HepG2 (cell line): ENCODE results near the gene MEGF11. TPM values are rescaled to one million over a fixed set of nuclear protein-coding genes. Genes with fewer than 3 reads are reported as not detected.

Source experiments
- ATAC-seq: fragments of 200-7000 bp; cut with Tn5 transposase; 3 replicates; pipeline ENCODE4 v1.9.1; 2020; ENCODE audit warnings: mild to moderate bottlenecking, moderate library complexity
- BruUV-seq: library from RNA; stranded (reverse); fragments of 400-500 nt; replicated peaks from 2 replicates; lab custom pipeline; 2021; lab: Mats Ljungman, UMichigan
- CTCF ChIA-PET: fragments of 300-600 bp; formaldehyde crosslinking; extraction: SDS; loops from one replicate; lab custom pipeline; 2021; ENCODE audit warnings: low total read pairs, inconsistent platforms, low intra/inter-chr PET ratio; lab: Yijun Ruan, JAX
- POLR2A ChIA-PET: fragments of 350-600 bp; sonication (Branson Sonifier 250); formaldehyde crosslinking; loops from one replicate; lab custom pipeline; 2020; ENCODE audit warnings: antibody characterized with exemption, inconsistent platforms; lab: Yijun Ruan, JAX
- DNase-seq: peaks from one replicate; pipeline ENCODE4 v3.0.0-alpha.2; 2015; ENCODE audit warnings: low spot score
- FAIRE-seq: peaks from 3 replicates; lab custom pipeline; 2011; peaks lifted over from hg19 to GRCh38; lab: Jason Lieb, UNC
- H2AFZ ChIP-seq: one replicate; pipeline ENCODE4 v1.6.1; 2011; ENCODE audit warnings: low read length, inconsistent platforms
- H3K27ac ChIP-seq: fragments of 300-600 bp; 3 replicates; pipeline ENCODE4 v1.8.0; 2011; ENCODE audit warnings: mixed run types, mild to moderate bottlenecking, mixed read lengths, low read length, inconsistent platforms; ENCODE audit not compliant: insufficient read depth; ENCODE audit errors: extremely low read length
- H3K27me3 ChIP-seq, 2 experiments: fragments of 200-600 bp in 1 of 2; 2 replicates in 1 of 2; 3 replicates in 1 of 2; pipeline versions ENCODE4 v1.6.0 to v1.8.0; 2011; ENCODE audit warnings: low read length in 2 of 2, mild to moderate bottlenecking in 2 of 2, moderate library complexity in 2 of 2, inconsistent platforms in 1 of 2; ENCODE audit not compliant: insufficient read depth in 2 of 2, control insufficient read depth in 1 of 2
- H3K36me3 ChIP-seq, 2 experiments: fragments of 200-600 bp in 1 of 2; replicated peaks in 1 of 2; 2 replicates in 1 of 2; 3 replicates in 1 of 2; pipeline versions ENCODE4 v1.5.1 to v1.8.0; 2011; ENCODE audit warnings: low read length in 2 of 2, inconsistent platforms in 1 of 2; ENCODE audit not compliant: insufficient read depth in 2 of 2, control insufficient read depth in 1 of 2
- H3K4me1 ChIP-seq: 2 replicates; pipeline ENCODE4 v1.5.1; 2012; ENCODE audit warnings: low read length, inconsistent platforms; ENCODE audit not compliant: insufficient read depth
- H3K4me2 ChIP-seq: 2 replicates; pipeline ENCODE4 v1.6.0; 2011; ENCODE audit warnings: low read depth, low read length, inconsistent platforms
- H3K4me3 ChIP-seq, 3 experiments: fragments of 200-600 bp in 1 of 3; sonication (generic), shearing (Covaris generic) in 1 of 3; replicated peaks in 1 of 3; 2 replicates each; pipeline ENCODE4 v1.5.1; 2011 to 2016; ENCODE audit warnings: low read length in 3 of 3, inconsistent platforms in 2 of 3, low read depth in 2 of 3, mild to moderate bottlenecking in 2 of 3, control low read depth in 1 of 3, mixed read lengths in 1 of 3; ENCODE audit not compliant: insufficient read depth in 1 of 3
- H3K79me2 ChIP-seq: one replicate; pipeline ENCODE4 v1.6.1; 2011; ENCODE audit warnings: low read length, inconsistent platforms; ENCODE audit not compliant: insufficient read depth
- H3K9ac ChIP-seq: 2 replicates; pipeline ENCODE4 v1.6.0; 2011; ENCODE audit warnings: mild to moderate bottlenecking, low read depth, low read length, inconsistent platforms; ENCODE audit not compliant: insufficient read depth
- H3K9me3 ChIP-seq: 2 replicates; pipeline ENCODE4 v1.5.1; 2012; ENCODE audit warnings: mild to moderate bottlenecking, low read length
- H4K20me1 ChIP-seq: 2 replicates; pipeline ENCODE4 v1.6.0; 2011; ENCODE audit warnings: inconsistent platforms, mild to moderate bottlenecking, low read length, moderate library complexity; ENCODE audit not compliant: insufficient read depth
- CBFB ChIP-seq: sonication (generic); formaldehyde crosslinking; IDR thresholded peaks from 2 replicates; pipeline ENCODE4 v1.4.0; 2020; ENCODE audit warnings: missing genetic modification reagents
- KDM2A ChIP-seq: sonication (generic); formaldehyde crosslinking; IDR thresholded peaks from 2 replicates; pipeline ENCODE4 v1.4.0; 2020; ENCODE audit warnings: low read depth, missing genetic modification reagents, borderline replicate concordance
- ZNF337 ChIP-seq: sonication (generic); formaldehyde crosslinking; IDR thresholded peaks from 2 replicates; pipeline ENCODE4 v1.5.1; 2020; ENCODE audit warnings: missing genetic modification reagents, low read depth, mild to moderate bottlenecking, borderline replicate concordance
- ZNF652 ChIP-seq: IDR thresholded peaks from 2 replicates; pipeline ENCODE4 v1.6.1; 2016; ENCODE audit warnings: low read depth, borderline replicate concordance
- WGBS: methylation state at CpG from one replicate; pipeline ENCODE4 v1.1.6; 2017; ENCODE audit warnings: low lambda C conversion rate; 5-methylcytosine and 5-hydroxymethylcytosine counted together
- in situ Hi-C: cut with HindIII; loops from 2 replicates; pipeline ENCODE4 v1.10.0; 2017; ENCODE audit warnings: low pct_unique_long_range_greater_than_20kb; ENCODE audit not compliant: extremely low pct_ligation_motif_present
- intact Hi-C: fragments of 100-400 bp; cut with micrococcal nuclease; formaldehyde crosslinking; loops from one replicate; pipeline ENCODE4 v1.10.0; 2022; ENCODE audit not compliant: unreplicated experiment
- polyA plus RNA-seq, 8 experiments: library from polyadenylated mRNA; depleted of rRNA in 3 of 8; stranded (reverse) in 7 of 8; unstranded in 1 of 8; fragments of >200 nt; fragmentation: Illumina TruSeq in 4 of 8; extraction: Trizol in 4 of 8; gene quantifications; 2 replicates each; pipeline versions ENCODE4 v1.2.1 to v1.2.3, GENCODE V29; 2011 to 2016; ENCODE audit warnings: low read depth in 4 of 8, missing spikeins in 1 of 8, mixed read lengths in 1 of 8; ENCODE audit not compliant: insufficient read depth in 1 of 8
- total RNA-seq, 5 experiments: library from RNA; depleted of rRNA; stranded (reverse); fragments of >200 nt; fragmentation: Illumina TruSeq; extraction: Trizol; gene quantifications; 2 replicates each; pipeline ENCODE4 v1.2.3, GENCODE V29; 2016; ENCODE audit warnings: low read depth in 1 of 5
- TF ChIP-seq, protein P1 (sequence below): sonication (generic); formaldehyde crosslinking; IDR thresholded peaks from 2 replicates; pipeline ENCODE4 v1.4.0; 2020; ENCODE audit warnings: low read depth, mild to moderate bottlenecking, missing genetic modification reagents
- TF ChIP-seq, protein P2 (sequence below): sonication (generic); formaldehyde crosslinking; IDR thresholded peaks from 2 replicates; pipeline ENCODE4 v1.5.1; 2020; ENCODE audit warnings: mild to moderate bottlenecking, missing genetic modification reagents, borderline replicate concordance

The MEGF11 gene
- total and polyA plus RNA-seq, 2 of the 13 experiments (the other 11 are each of a cell fraction or from before 2014, with no cell fraction given): not detected

DNA sequence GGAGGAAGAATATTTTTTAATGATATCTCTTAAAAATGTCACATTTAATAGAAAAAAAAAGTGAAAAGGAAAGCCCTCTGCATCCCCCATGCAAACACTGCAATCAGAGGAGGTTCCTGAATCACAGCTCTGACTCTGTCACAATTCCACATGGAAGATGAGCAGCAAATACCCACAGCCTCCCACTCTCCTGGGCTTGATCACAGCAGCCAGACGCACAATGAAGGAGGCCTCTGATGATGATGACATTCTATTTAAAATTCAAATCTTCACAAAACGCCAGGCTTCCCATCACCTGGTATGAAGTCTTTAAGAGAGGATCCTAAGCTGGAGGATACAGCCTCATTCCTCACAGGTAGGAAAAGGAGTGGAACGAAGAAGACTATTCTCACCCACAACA is 30.7 kb upstream of the MEGF11 start:
- ChIA-PET CTCF (no interaction called here), POLR2A (no interaction called here)
- no peak overlapping the region for H3K9ac ChIP-seq
- WGBS: 65% methylated on average over 3 of the region's 3 CpGs
- TF ChIP-seq ZNF652 (CRISPR knock-in tag): no peak
- TF ChIP-seq CBFB: no peak
- TF ChIP-seq, protein P1, sequence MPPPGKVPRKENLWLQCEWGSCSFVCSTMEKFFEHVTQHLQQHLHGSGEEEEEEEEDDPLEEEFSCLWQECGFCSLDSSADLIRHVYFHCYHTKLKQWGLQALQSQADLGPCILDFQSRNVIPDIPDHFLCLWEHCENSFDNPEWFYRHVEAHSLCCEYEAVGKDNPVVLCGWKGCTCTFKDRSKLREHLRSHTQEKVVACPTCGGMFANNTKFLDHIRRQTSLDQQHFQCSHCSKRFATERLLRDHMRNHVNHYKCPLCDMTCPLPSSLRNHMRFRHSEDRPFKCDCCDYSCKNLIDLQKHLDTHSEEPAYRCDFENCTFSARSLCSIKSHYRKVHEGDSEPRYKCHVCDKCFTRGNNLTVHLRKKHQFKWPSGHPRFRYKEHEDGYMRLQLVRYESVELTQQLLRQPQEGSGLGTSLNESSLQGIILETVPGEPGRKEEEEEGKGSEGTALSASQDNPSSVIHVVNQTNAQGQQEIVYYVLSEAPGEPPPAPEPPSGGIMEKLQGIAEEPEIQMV: no peak
- no peak for TF ChIP-seq ZNF337 (CRISPR knock-in tag)
- TF ChIP-seq, protein P2, sequence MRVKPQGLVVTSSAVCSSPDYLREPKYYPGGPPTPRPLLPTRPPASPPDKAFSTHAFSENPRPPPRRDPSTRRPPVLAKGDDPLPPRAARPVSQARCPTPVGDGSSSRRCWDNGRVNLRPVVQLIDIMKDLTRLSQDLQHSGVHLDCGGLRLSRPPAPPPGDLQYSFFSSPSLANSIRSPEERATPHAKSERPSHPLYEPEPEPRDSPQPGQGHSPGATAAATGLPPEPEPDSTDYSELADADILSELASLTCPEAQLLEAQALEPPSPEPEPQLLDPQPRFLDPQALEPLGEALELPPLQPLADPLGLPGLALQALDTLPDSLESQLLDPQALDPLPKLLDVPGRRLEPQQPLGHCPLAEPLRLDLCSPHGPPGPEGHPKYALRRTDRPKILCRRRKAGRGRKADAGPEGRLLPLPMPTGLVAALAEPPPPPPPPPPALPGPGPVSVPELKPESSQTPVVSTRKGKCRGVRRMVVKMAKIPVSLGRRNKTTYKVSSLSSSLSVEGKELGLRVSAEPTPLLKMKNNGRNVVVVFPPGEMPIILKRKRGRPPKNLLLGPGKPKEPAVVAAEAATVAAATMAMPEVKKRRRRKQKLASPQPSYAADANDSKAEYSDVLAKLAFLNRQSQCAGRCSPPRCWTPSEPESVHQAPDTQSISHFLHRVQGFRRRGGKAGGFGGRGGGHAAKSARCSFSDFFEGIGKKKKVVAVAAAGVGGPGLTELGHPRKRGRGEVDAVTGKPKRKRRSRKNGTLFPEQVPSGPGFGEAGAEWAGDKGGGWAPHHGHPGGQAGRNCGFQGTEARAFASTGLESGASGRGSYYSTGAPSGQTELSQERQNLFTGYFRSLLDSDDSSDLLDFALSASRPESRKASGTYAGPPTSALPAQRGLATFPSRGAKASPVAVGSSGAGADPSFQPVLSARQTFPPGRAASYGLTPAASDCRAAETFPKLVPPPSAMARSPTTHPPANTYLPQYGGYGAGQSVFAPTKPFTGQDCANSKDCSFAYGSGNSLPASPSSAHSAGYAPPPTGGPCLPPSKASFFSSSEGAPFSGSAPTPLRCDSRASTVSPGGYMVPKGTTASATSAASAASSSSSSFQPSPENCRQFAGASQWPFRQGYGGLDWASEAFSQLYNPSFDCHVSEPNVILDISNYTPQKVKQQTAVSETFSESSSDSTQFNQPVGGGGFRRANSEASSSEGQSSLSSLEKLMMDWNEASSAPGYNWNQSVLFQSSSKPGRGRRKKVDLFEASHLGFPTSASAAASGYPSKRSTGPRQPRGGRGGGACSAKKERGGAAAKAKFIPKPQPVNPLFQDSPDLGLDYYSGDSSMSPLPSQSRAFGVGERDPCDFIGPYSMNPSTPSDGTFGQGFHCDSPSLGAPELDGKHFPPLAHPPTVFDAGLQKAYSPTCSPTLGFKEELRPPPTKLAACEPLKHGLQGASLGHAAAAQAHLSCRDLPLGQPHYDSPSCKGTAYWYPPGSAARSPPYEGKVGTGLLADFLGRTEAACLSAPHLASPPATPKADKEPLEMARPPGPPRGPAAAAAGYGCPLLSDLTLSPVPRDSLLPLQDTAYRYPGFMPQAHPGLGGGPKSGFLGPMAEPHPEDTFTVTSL (CRISPR knock-in tag): no peak
- no peak for TF ChIP-seq KDM2A (CRISPR knock-in tag)
- H2AFZ ChIP-seq: no peak overlapping the region
- H3K9me3 ChIP-seq: no peaks in the 10 kb centered on the region
- DNase-seq: no peak
- ATAC-seq: no peak
- intact Hi-C loops: no loop called here
- no peaks in the 10 kb centered on the region for H3K36me3 ChIP-seq
- no peaks in the 10 kb centered on the region for H3K79me2 ChIP-seq
- H3K4me1 ChIP-seq: peaks cover 14% of the 10 kb centered on the region
- peaks cover 0 to 8% of the 10 kb centered on the region in 2 experiments; a peak in 1 of 5 replicates for H3K27me3 ChIP-seq
- H3K27ac ChIP-seq: no peak overlapping the region
- no peaks in the 10 kb centered on the region for H4K20me1 ChIP-seq
- in situ Hi-C loops: no loop called here
- no peak overlapping the region for H3K4me3 ChIP-seq
- FAIRE-seq: no peak
- BruUV-seq: no TSS peak
- no peak overlapping the region for H3K4me2 ChIP-seq
